ENCODE data around the gene ITGA11.

DNA sequence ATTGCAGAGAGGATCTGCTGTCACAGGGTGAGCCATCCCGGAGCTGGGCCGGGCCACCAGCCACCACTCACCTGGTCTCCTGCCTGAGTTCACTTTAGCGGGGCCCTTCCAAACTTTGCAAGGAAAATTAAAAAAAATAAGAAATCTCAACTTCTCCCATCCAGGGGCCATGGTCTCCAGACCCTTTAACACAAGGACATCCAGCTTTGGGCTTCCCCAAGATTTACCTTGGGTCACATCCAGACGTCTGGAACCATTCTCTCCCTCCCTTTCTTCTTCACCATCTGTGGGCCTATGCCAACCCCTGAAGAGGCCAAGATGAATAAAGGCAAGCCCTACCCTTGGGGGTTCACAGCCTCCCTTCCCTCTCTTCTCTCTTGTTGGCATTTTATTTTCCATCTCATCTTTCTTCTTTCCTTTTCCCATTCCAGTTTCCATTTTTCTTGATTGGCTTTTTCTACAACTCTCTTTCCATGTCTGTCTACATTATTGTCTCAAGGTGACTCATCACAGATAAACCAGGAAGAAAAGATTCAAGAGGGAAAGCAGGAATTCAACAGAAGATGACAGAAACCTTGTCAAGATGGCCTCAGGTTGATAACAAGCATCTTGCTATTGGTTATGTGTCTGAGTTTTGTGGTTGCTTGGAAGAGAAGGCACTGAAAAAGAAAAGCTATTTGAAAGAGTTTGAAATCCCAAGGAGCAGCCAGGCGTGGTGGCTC lies 49.5 kb downstream of the ITGA11 start:
- TF ChIP-seq POLR2A (IDR thresholded peaks at IDR 0.05; ENCODE audit: low read depth, low read length) (no peak), POLR2AphosphoS5 (IDR thresholded peaks at IDR 0.05; ENCODE audit: low read depth, low read length) (no peak), TAF1 (IDR thresholded peaks at IDR 0.05; ENCODE audit: borderline replicate concordance, low read depth, low read length) (no peak)

All from GM12892 (cell line).